GM19240 (cell line): ENCODE measurements around the gene PIK3CD.
"Not testable (repeated sequence)": the region's sequence is repeated elsewhere in the genome, so short reads cannot be mapped to it uniquely, and the experiment has no call there.

Experiments
- DNase-seq: peaks from one replicate; pipeline ENCODE4 v3.0.0; 2011; ENCODE audit warnings: low spot score; ENCODE audit not compliant: insufficient read length

PIK3CD gene

DNA sequence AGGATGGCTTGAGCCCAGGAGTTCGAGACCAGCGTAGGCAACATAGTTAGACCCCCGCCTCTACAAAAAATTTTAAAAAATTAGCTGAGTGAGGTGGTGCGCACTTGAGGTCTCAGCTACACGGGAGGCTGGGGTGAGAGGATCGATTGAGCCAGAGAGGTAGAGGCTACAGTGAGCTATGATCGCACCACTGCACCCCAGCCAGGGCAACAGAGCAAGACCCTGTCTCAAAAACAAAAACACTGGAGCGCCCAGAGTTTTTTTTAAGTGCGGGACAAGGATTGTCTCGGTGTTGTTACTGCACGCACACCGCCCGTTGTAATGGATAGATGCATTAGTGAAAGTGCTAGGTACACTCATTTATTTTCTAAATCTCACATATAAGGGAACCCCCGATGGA, 37.1 kb downstream of the PIK3CD start:
- DNase-seq = no peak

DNA sequence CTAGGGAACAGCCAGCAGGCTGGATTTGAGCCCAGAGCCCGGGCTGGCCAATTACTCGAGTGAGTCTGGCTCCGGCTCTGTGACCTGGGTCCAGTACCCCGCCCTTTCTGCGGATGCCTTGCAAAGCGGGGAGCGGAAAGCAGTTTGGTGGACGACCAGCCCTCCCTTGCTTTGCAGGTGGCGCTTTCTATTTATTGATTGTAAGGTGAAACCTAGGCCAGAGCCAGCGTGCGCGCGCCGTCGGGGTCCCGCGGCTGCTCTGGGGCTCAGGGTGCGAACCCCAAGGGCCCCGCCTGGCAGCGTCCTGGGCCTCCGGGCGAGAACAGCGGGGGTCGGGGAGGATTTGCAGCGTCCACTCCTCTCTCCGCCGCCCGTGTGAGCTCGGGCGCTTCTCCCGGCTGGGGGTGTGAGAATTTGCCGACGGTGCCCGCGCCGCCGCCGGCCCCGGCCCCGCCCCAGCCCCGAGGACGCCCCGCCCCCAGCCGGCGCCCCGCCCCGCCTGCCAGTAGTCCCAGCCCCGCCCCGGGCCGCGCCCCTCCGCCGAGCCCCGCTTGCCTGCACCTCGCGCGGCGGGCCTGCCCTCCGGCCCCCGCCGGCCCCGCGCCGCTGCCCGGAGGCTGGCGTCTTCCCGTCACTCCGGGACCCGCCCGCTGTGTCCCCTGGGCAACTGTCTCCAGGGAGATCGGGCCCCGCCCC, 37.6 kb downstream of the PIK3CD start:
- DNase-seq = peak; percentile 52

DNA sequence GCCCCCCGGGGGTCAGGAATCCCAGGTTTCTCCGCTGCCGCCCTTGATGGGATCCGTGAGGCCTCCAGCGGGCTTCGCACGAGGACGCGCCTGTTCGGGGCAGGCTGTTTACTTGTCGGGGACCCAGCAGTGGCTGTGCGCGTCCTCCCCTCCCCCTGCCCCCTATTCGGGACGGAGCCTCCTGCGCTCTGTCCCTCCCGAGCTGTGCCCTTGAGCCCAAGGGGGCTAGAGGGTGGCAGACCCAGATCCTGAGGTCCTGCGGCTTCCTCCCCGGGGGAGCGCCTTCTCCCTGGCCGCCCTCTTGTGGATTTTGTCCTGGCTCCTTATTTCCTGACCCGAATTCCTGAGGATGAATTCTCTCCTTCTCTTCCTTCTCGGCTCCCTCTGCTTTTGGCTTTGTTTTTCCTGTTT, 38.4 kb downstream of the PIK3CD start:
- DNase-seq = no peak

DNA sequence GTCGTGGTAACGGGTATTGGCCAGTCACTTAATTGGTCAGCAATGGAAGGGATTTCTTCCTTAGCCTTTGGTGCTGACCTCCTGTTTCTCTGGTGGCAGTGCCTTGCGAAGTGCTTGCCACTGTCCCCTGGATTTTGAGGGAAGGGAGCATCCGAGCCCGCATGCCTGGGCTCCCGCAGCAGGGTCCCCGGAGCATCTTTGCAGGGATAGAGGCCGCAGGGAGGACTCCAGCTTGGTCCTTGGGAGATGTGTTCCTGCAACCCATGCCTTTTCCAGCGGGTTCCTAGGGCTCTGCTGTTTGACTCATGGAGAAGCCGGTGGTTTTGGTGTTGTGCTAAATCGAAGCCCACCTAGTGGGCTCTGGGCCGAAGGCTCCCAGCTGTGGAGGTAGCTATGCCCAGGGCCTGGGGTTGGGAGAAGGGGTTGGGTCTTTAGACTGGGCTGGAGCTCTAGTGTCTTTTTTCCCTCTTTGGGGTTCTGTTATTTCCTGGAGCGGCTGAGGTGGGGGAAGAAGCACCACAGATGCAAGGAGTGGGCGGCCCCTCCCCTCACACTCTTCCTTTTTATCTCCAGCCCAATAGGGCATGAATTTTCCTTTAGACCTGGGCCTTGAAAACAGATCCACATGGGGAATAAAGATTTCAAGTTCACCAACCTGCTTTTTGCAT, 39.0 kb downstream of the PIK3CD start:
- DNase-seq = no peak

DNA sequence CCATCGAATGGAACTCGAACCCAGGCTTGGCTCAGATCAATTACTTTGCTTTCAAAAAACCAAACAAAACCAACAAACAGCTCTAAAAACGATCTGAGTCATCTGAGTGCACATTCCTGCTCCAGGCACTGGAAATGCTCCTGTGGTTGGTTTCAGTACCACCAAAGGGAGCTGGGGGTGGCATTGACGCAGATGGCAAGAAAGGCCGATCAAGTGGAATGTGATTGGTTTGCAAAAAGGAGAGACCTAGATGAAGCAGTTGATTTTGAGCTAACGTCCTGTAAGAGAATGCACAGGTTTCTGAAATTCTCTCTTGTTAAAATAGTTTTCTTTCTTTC, 39.5 kb downstream of the PIK3CD start:
- no peak for DNase-seq

DNA sequence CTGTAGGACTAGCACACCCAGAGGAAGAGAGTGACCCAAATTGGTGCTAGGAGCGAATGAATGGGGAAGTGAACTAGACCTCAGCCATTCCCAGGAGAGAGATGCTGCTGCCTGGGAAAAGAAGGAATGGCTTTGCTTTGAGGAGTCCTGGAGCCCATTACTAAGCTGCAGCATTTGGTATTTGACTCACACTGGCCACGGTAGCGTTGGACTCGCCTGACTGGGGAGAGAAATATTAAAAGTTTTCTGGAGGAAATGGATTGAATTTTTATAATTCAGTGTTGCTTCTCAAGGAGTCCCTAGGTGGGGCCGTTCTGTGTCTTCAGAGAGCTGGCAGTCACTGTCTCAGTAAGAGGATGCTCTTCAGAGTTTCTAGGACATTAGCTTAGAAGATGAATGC, 40.2 kb downstream of the PIK3CD start:
- no peak for DNase-seq

DNA sequence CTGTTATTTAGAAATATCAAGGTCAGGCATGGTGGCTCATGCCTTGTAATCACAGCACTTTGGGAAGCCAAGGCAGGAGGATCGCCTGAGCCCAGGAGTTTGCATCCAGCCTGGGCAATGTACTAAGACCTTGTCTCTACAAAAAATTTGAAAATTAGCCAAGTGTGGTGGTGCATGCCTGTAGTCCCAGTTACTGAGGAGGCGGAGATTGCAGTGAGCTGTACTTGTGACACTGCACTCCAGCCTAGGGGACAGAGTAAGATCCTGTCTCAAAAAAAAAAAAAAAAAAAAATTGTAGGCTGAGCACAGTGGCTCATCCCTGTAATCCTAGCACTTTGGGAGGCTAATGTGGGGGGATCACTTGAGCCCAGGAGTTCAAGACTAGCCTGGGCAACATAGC, 45.3 kb downstream of the PIK3CD start:
- no peak for DNase-seq

DNA sequence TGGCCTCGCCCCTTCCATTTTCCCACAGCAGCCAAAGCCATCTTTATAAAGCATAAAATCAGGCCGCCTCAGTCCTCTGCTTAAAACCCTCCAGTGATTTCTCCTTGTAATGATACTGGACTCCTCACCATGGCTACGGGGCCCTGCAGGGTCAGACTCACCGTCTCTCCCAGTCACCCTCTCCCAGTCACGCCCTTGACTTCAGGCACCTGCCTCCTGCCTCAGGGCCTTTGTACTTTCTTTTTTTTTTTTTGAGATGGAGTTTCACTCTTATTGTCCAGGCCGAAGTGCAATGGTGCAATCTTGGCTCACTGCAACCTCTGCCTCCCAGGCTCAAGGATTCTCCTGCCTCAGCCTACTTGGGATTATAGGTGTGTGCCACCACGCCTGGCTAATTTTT, 47.8 kb downstream of the PIK3CD start:
- DNase-seq = no peak

DNA sequence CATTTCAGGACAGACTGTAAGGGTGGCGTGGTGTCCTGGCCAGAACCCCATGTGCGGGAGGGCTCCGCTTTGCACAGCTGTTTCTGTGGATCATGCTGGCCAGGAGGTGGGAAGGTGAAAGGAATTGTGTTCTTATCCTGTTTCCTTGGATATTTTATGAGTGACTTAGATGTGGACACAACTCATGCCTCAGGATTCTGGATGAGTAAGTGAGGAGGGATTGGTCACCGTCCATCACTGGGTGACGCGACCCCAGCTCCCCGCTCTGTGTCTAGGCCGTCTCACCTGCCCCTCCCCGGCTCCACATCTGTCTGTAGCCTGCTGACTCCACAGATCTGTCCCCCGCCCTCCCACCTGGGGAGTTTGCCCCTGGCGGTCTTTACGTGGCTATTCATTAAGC, 48.8 kb downstream of the PIK3CD start:
- no peak for DNase-seq

DNA sequence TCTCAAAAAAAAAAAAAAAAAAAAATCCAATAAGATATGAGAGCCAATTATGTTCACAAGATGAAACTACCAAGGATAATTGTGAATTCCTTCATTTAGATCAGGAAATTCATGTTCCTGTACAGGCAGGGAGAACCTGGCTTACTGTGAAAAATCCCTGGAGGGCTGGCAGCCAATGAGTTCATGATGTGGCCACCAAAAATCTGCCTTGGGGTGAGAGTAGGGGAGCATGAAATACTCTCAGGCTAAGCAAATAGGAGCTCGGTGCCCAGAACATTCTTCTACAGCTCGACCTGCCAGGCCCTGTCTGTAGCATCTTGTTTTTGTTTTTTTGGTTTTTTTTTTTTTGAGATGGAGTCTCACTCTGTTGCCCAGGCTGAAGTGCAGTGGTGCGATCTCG, 50.1 kb downstream of the PIK3CD start:
- DNase-seq = no peak

DNA sequence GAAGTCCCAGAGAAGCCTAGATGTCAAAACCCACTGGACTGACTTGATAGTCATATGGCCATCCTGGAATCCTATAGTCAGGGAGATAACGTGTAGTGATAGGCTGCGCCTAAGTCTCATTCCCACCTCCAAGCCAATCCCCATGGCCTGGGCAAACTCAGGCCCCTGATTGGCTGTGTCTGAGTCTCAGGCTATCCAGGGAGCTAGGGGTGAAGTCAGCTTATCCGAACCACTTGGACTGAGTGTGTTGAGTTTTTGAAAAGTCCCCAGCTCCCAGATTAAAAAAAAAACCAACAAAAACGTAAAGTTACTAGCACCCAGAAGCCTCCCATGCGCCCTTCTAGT, 51.6 kb downstream of the PIK3CD start:
- DNase-seq = no peak

DNA sequence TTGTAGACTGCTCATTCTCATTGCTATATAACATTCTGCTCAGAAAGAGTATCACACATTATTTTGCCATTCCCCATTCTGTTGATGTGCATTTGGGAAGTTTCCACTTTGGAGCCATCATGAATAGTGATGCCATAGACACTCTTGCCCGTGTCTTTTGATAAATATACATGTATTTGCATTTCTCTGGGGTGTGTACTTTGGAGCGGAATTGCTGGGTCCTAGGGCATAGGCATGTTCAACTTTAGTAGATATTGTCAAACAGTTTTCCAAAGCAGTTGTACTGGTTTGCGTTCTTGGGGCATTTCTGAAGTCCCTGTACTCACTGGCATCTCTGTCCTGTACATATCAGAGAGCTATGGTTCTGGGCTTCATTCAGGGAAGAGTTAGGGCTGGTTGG, 52.1 kb downstream of the PIK3CD start:
- DNase-seq = no peak

DNA sequence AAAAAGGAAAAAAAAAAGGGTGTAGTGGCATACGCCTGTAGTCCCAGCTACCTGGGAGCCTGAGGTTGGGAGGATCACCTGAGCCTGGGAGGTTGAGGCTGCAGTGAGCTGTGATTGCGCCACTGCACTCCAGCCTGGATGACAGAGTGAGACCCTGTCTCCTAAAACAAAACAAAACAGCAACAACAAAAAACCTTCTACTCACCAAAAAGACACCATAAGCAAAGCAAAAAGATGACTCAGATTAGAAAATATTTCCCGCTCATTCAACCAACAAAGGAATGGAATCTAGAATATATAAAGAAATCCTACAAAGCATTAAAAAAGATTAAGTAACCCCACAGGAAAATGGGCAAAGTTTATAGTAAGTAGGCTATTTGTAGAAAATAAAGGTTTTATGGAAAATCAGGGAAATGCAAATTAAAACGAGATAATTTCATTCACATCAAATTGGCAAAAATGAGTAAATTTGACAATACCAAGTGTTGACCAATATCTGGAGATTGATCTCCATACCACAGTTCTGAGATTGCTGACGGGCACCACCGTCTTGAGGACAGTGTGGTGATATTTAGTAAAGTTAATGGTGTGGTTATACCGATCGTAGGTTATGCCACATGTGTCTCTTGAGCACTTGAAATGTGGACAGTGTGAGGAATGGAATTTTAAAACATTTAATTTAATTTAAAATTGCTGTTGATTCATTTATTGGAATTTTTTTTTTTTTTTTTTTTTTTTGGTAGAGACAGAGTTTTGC, 54.0 kb downstream of the PIK3CD start:
- no peak for DNase-seq

DNA sequence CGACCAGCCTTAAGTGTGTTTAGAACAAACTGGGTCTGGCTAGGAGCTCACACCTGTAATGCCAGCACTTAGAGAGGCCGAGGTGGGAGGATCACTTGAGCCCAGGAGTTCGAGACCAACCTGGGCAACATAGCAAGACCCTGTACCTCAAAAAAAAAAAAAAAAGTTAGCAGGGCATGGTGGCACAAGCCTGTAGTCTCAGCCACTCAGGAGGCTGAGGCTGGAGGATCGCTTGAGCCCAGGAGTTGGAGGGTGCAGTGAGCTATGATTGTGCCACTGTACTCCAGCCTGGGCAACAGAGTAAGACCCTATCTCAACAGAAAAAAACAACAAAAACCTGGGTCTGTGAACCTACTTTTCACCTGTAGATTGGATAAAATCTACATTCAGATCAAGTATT, 54.6 kb downstream of the PIK3CD start:
- no peak for DNase-seq

DNA sequence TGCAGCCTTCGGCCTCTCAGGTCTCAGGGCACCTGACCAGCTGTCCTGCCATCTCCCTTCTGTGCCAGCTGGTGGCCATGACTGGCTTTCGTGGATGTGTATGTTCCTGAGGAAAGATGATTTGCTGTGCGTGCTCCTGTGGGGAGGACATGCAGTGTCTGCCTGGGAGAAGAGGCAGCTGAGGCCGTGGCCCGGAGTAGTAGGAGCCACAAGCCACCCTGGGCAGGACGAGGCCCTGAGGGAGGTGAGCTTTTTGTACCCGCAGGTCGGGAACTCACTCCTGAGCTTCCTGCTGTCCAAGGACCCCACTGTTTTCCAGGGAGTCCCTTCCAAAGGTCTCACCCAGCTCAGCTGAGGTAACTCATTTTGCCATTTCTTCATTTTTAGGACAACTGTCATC, 58.5 kb downstream of the PIK3CD start:
- no peak for DNase-seq

DNA sequence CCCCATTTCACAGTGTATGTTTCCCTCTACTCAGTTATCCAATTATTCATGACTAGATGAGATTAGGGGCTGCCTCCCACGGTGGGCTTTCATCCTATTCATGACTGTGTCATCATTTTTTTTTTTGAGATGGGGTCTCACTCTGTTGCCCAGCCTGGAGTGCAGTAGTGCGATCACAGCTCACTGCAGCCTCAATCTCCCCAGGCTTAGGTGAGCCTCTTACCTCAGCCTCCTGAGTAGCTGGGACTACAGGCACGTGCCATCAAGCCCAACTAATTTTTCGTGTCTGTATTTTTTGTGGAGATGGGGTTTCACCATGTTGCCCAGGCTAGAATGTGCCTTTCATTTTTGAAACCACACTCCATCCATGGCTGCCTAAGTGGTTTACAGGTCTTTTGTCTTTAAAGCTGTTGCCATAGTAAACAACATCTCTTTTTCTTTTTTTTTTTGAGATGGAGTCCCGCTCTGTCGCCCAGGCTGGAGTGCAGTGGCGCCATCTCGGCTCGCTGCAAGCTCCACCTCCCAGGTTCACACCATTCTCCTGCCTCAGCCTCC, 60.0 kb downstream of the PIK3CD start:
- no peak for DNase-seq

DNA sequence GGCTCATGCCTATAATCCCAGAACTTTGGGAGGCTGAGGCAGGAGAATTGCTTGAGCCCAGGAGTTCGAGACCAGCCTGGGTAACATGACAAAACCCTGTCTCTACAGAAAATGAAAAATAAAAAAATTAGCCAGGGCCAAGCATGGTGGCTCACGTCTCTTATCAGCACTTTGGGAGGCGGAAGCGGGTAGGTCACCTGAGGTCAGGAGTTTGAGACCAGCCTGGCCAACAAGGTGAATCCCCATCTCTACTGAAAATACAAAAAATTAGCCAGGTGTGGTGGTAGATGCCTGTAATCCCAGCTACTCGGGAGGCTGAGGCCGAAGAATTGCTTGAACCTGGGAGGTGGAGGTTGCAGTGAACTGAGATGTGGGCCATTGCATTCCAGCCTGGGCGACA, 61.2 kb downstream of the PIK3CD start:
- DNase-seq = not testable (repeated sequence)

DNA sequence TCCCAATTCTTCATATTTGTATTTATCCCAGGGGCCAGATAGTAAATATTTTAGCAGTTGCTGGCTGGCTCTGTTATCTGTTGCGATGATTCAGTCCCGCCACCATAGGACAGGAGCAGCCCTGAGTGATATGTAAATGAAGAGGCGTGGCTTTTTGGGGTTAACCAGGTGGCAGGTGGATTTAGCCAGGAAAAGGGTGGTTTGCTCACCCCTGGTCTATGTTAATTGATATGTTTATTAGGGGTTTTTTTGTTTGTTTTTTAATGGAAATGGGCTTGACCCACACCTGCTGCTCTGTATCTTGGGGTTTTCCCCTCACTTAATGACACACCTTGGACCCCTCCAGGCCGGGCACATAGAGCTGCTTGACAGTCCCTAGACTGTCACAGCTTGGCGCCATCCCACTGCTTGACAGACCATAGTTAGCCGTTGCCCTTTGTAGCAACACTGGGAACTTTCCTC, 62.8 kb downstream of the PIK3CD start:
- DNase-seq = no peak

DNA sequence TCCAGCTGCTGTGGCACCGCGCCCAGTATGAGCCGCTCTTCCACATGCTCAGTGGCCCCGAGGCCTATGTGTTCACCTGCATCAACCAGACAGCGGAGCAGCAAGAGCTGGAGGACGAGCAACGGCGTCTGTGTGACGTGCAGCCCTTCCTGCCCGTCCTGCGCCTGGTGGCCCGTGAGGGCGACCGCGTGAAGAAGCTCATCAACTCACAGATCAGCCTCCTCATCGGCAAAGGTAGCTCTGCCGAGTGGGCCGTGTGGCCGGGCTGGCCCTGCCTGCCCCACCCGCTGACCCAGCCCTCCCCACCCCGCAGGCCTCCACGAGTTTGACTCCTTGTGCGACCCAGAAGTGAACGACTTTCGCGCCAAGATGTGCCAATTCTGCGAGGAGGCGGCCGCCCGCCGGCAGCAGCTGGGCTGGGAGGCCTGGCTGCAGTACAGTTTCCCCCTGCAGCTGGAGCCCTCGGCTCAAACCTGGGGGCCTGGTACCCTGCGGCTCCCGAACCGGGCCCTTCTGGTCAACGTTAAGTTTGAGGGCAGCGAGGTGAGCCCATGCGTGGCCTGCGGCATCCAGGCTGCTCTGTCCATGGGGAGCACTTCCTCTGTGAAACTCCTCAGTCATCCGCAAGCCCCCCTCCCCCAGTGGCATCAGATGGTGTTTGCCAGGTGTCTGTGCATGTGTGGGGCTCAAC, 64.2 kb downstream of the PIK3CD start:
- no peak for DNase-seq

DNA sequence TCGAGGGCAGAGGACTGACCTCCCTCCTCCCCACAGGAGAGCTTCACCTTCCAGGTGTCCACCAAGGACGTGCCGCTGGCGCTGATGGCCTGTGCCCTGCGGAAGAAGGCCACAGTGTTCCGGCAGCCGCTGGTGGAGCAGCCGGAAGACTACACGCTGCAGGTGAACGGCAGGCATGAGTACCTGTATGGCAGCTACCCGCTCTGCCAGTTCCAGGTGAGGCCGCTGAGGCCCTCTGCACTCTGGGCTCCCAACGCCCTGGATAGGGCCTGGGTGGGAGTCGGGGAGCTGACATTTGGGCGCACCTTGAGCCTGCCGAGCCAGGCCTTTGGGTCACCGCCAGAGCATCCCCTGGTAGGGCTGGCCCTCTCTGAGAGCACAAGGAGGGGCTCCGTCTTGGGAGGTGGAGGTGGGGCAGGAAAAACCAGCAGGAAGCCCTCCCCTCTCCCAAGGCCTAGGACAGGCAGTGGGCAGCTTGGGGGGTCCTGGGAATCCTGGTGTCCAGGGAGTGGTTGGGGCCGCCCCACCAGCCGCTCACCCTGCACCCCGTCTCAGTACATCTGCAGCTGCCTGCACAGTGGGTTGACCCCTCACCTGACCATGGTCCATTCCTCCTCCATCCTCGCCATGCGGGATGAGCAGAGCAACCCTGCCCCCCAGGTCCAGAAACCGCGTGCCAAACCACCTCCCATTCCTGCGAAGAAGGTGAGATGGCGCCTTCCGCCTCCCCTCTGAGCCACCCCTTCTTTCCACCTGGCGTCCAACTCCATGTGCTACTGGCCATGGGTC, 65.1 kb downstream of the PIK3CD start:
- no peak for DNase-seq
